ENCODE results near the gene RSU1.

RSU1 gene

GRCh38 chr10:16686054-16686902 is 130.9 kb downstream of the RSU1 start:
- Mint-ChIP-seq H3K4me3 (no peak overlapping the region), H3K4me1 (ENCODE audit: low read depth) (no peaks in the 10 kb centered on the region), H3K9me3 (no peaks in the 10 kb centered on the region), H3K27ac (no peak overlapping the region), H3K36me3 (ENCODE audit: low read depth) (no peaks in the 10 kb centered on the region), H3K27me3 (ENCODE audit: low read depth) (no peaks in the 10 kb centered on the region)
- no peak for DNase-seq (ENCODE audit: low spot score)

DNA sequence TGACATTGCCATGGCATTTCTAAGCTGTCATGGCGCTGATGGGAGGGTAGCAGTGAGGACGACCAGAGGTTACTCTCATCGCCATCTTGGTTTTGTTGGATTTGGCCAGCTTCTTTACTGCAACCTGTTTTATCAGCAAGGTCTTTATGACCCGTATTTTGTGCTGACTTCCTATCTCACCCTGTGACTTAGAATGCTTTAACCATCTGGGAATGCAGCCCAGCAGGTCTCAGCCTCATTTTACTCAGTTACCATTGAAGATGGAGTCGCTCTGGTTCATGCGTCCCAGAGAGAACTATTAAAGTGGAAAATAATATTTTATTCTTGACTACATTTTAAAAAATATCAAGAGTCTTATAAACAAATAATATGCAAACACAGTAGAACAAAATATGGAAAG is 131.7 kb downstream of the RSU1 start:
- no peak for DNase-seq (ENCODE audit: low spot score)
- Mint-ChIP-seq H3K27ac (no peak overlapping the region), H3K9me3 (no peaks in the 10 kb centered on the region), H3K4me3 (no peak overlapping the region), H3K36me3 (ENCODE audit: low read depth) (no peaks in the 10 kb centered on the region), H3K4me1 (ENCODE audit: low read depth) (no peaks in the 10 kb centered on the region), H3K27me3 (ENCODE audit: low read depth) (no peaks in the 10 kb centered on the region)

GRCh38 chr10:16681521-16681920 is 135.7 kb downstream of the RSU1 start:
- no peaks in the 10 kb centered on the region for H3K4me1 Mint-ChIP-seq (ENCODE audit: low read depth)
- H3K4me3 Mint-ChIP-seq, result no peak overlapping the region
- no peak overlapping the region for H3K27ac Mint-ChIP-seq
- no peaks in the 10 kb centered on the region for H3K36me3 Mint-ChIP-seq (ENCODE audit: low read depth)
- H3K9me3 Mint-ChIP-seq, result peaks cover 5% of the 10 kb centered on the region
- H3K27me3 Mint-ChIP-seq (ENCODE audit: low read depth), result no peaks in the 10 kb centered on the region
- no peak for DNase-seq (ENCODE audit: low spot score)

DNA sequence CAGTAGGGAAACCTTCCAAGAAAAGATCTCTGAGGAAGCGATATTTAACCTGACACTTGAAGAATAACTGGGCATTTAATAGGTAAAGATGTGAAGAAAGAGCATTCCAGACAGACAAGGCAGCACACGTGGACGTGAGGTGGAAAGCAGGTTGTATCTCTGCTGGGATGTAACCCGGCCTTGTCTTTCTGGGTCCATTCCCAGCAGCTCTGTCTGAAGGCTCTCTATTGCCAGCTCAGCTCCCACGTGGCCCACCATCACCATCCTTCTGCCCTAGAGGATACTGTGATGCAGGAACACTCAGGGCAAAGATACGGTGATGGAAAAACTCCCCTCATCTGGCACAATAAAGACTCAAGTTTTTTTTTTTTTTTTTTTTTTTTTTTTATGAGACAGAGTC is 137.7 kb downstream of the RSU1 start:
- Mint-ChIP-seq H3K27ac (no peak overlapping the region), H3K36me3 (ENCODE audit: low read depth) (no peaks in the 10 kb centered on the region), H3K9me3 (peaks cover 5% of the 10 kb centered on the region), H3K27me3 (ENCODE audit: low read depth) (no peaks in the 10 kb centered on the region), H3K4me1 (ENCODE audit: low read depth) (no peaks in the 10 kb centered on the region), H3K4me3 (no peak overlapping the region)
- no peak for DNase-seq (ENCODE audit: low spot score)

GRCh38 chr10:16675334-16675733 is 141.9 kb downstream of the RSU1 start:
- Mint-ChIP-seq H3K9me3 (peaks cover 5% of the 10 kb centered on the region), H3K27ac (no peak overlapping the region)

DNA sequence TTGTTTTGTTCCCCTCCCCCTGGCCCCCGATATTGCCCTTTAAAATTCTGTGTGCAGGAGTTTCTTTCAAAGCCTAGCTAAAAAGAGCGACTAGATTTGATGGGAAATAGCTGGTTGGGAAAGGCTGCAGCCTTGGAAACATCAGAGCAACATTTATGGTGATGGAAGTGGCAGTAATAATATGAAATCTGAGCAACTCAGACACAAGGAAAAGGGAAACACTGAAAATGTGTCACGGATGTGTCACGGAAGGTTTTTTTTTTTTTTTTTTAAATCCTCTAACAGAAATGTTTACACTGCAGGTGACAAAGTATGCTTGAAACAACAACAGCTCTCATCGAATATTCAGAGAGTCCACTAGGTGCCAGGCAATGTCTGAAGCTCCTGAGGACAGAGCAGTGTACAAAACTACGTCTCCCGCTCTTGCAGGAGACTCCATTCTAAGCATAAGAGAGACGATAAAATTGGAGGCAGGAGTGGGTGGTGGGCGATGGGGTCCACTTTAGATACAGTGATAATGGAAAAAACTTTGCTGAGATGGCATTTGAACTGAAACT is 143.0 kb downstream of the RSU1 start:
- Mint-ChIP-seq H3K36me3 (ENCODE audit: low read depth) (peaks cover 3% of the 10 kb centered on the region), H3K4me1 (ENCODE audit: low read depth) (no peaks in the 10 kb centered on the region), H3K27me3 (ENCODE audit: low read depth) (no peaks in the 10 kb centered on the region), H3K9me3 (peaks cover 5% of the 10 kb centered on the region), H3K27ac (no peak overlapping the region), H3K4me3 (no peak overlapping the region)
- DNase-seq (ENCODE audit: low spot score), result no peak

More at GRCh38 chr10:16675334-16675733, 141.9 kb downstream of the RSU1 start:
- H3K36me3 Mint-ChIP-seq (ENCODE audit: low read depth), result no peaks in the 10 kb centered on the region
- H3K4me1 Mint-ChIP-seq (ENCODE audit: low read depth), result no peaks in the 10 kb centered on the region
- DNase-seq (ENCODE audit: low spot score), result no peak
- no peak overlapping the region for H3K4me3 Mint-ChIP-seq
- no peaks in the 10 kb centered on the region for H3K27me3 Mint-ChIP-seq (ENCODE audit: low read depth)

DNA sequence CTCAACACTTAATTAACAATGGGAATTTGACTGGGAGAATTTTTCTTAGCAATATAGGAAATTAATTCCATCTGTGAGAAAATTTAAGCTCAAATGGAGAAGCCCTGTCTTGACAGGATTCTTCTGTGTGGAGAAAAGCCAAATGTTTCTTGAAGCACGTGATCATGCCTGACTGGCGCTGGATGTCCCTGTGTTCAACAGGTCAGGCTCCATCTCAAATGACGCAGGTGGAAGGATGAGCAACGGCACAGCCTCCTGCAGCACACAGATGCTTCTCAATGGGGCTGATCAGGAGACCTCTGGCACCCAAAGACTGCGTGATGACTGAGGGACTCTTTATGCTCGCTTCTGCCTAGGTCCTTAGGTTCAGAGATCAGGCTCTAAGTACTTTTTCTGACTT is 143.8 kb downstream of the RSU1 start:
- H3K4me3 Mint-ChIP-seq, result no peak overlapping the region
- H3K27ac Mint-ChIP-seq, result no peak overlapping the region
- H3K4me1 Mint-ChIP-seq (ENCODE audit: low read depth), result no peaks in the 10 kb centered on the region
- no peak for DNase-seq (ENCODE audit: low spot score)
- H3K36me3 Mint-ChIP-seq (ENCODE audit: low read depth), result peaks cover 3% of the 10 kb centered on the region
- H3K27me3 Mint-ChIP-seq (ENCODE audit: low read depth), result no peaks in the 10 kb centered on the region
- H3K9me3 Mint-ChIP-seq, result peaks cover 5% of the 10 kb centered on the region

- Mint-ChIP-seq H3K4me3 (no peak overlapping the region), H3K27ac (no peak overlapping the region), H3K9me3 (no peaks in the 10 kb centered on the region), H3K4me1 (ENCODE audit: low read depth) (no peaks in the 10 kb centered on the region), H3K36me3 (ENCODE audit: low read depth) (no peaks in the 10 kb centered on the region), H3K27me3 (ENCODE audit: low read depth) (no peaks in the 10 kb centered on the region)
- DNase-seq (ENCODE audit: low spot score), result no peak
Measured at GRCh38 chr10:16663444-16663843, 153.8 kb downstream of the RSU1 start.

- H3K27ac Mint-ChIP-seq, result no peak overlapping the region
- no peaks in the 10 kb centered on the region for H3K4me1 Mint-ChIP-seq (ENCODE audit: low read depth)
- H3K4me3 Mint-ChIP-seq, result no peak overlapping the region
- H3K27me3 Mint-ChIP-seq (ENCODE audit: low read depth), result no peaks in the 10 kb centered on the region
- DNase-seq (ENCODE audit: low spot score), result no peak
- H3K36me3 Mint-ChIP-seq (ENCODE audit: low read depth), result no peaks in the 10 kb centered on the region
- H3K9me3 Mint-ChIP-seq, result no peaks in the 10 kb centered on the region
Measured at GRCh38 chr10:16662923-16663322, 154.3 kb downstream of the RSU1 start.

GRCh38 chr10:16656895-16657294 is 160.3 kb downstream of the RSU1 start:
- no peak for DNase-seq (ENCODE audit: low spot score)
- no peaks in the 10 kb centered on the region for H3K27me3 Mint-ChIP-seq (ENCODE audit: low read depth)
- H3K36me3 Mint-ChIP-seq (ENCODE audit: low read depth), result no peaks in the 10 kb centered on the region
- H3K27ac Mint-ChIP-seq, result no peak overlapping the region
- no peak overlapping the region for H3K4me3 Mint-ChIP-seq
- peaks cover 1% of the 10 kb centered on the region for H3K4me1 Mint-ChIP-seq (ENCODE audit: low read depth)
- H3K9me3 Mint-ChIP-seq, result no peaks in the 10 kb centered on the region

- peaks cover 1% of the 10 kb centered on the region for H3K4me1 Mint-ChIP-seq (ENCODE audit: low read depth)
- no peaks in the 10 kb centered on the region for H3K36me3 Mint-ChIP-seq (ENCODE audit: low read depth)
- no peak overlapping the region for H3K4me3 Mint-ChIP-seq
- H3K9me3 Mint-ChIP-seq, result no peaks in the 10 kb centered on the region
- peak; percentile 7 for DNase-seq (ENCODE audit: low spot score)
- H3K27ac Mint-ChIP-seq, result no peak overlapping the region
- H3K27me3 Mint-ChIP-seq (ENCODE audit: low read depth), result no peaks in the 10 kb centered on the region
Measured at GRCh38 chr10:16653224-16653623, 164.0 kb downstream of the RSU1 start.

- no peak overlapping the region for H3K27ac Mint-ChIP-seq
Measured at GRCh38 chr10:16652154-16652553, 165.1 kb downstream of the RSU1 start.

DNA sequence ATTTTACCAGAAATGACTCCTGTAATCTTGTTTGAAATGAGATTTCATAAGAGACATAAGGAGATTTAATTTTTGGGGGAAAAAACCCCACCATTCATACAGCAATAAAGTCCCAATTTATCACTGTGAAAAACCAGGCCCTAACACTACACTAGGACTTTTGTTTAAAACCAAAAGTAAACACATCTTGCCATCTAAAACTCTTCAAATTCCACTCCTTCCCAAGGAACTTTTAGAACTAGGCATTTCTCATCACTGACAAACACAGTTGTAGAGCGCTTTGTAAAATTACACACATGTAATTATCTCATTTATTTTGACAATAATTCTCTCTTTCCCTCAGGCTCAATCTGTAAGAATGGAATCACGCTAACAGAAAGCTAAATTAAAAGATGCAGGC is 167.5 kb downstream of the RSU1 start:
- no peaks in the 10 kb centered on the region for H3K9me3 Mint-ChIP-seq
- H3K4me3 Mint-ChIP-seq, result no peak overlapping the region
- no peaks in the 10 kb centered on the region for H3K36me3 Mint-ChIP-seq (ENCODE audit: low read depth)
- no peaks in the 10 kb centered on the region for H3K27me3 Mint-ChIP-seq (ENCODE audit: low read depth)
- H3K27ac Mint-ChIP-seq, result no peak overlapping the region
- peaks cover 6% of the 10 kb centered on the region for H3K4me1 Mint-ChIP-seq (ENCODE audit: low read depth)
- no peak for DNase-seq (ENCODE audit: low spot score)

More at GRCh38 chr10:16652154-16652553, 165.1 kb downstream of the RSU1 start:
- DNase-seq (ENCODE audit: low spot score), result no peak
- no peaks in the 10 kb centered on the region for H3K27me3 Mint-ChIP-seq (ENCODE audit: low read depth)
- no peaks in the 10 kb centered on the region for H3K36me3 Mint-ChIP-seq (ENCODE audit: low read depth)
- no peak overlapping the region for H3K4me3 Mint-ChIP-seq
- H3K9me3 Mint-ChIP-seq, result no peaks in the 10 kb centered on the region
- peaks cover 1% of the 10 kb centered on the region for H3K4me1 Mint-ChIP-seq (ENCODE audit: low read depth)

DNA sequence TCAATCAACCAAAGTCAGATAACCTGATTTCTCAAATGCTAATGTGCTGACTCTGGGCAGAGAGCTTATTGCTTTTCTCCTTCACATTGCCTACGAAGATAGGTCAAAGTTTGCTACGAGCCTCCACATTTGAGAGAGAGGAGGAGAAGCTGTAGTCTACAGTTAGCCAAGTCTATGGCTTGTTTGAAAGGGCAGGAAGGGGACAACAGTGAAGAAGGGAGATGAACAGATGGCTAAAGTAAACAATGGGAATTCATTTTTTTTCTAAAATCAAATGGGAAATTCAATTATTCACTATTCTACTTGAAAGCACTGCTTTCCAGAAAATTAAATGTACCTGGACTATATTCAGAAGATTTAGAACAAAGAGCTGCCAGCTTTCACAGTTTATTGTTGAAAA is 168.9 kb downstream of the RSU1 start:
- H3K27me3 Mint-ChIP-seq (ENCODE audit: low read depth), result no peaks in the 10 kb centered on the region
- no peak for DNase-seq (ENCODE audit: low spot score)
- H3K36me3 Mint-ChIP-seq (ENCODE audit: low read depth), result no peaks in the 10 kb centered on the region

More for the DNA sequence above, 168.9 kb downstream of the RSU1 start:
- Mint-ChIP-seq H3K4me3 (no peak overlapping the region), H3K9me3 (no peaks in the 10 kb centered on the region), H3K4me1 (ENCODE audit: low read depth) (peaks cover 5% of the 10 kb centered on the region), H3K27ac (no peak overlapping the region)

All from T-helper 2 cell treated with Interferon-gamma antibody and Interleukin-4, amounts not matched to agents 5 μg/mL and 100 μg/mL, for 36 hours (primary cell).